Neural cell (in vitro differentiated cells): ENCODE measurements around the gene RBM48. TPM values are rescaled to one million over a fixed set of nuclear protein-coding genes. Genes with fewer than 3 reads are reported as not detected.
A peak's percentile ranks its signal among the peaks of the same experiment; 100 is the strongest.

Source experiments
- H2AFZ ChIP-seq: fragments of 200-600, 300-800 bp; sonication (generic), shearing (Covaris generic); 2 replicates; pipeline ENCODE4 v1.6.0; 2014; ENCODE audit warnings: low read depth, mild to moderate bottlenecking, antibody characterized with exemption, low read length, moderate library complexity
- H3F3A ChIP-seq: fragments of 200-600 bp; shearing (Covaris generic); 2 replicates; pipeline ENCODE4 v1.6.1; 2016; ENCODE audit warnings: mild to moderate bottlenecking, moderate library complexity, mixed read lengths, antibody characterized with exemption, low read length; ENCODE audit not compliant: insufficient read depth, poor library complexity, severe bottlenecking
- H3K27ac ChIP-seq: fragments of 200-600, 300-800 bp; sonication (generic), shearing (Covaris generic); 2 replicates; pipeline ENCODE4 v1.5.1; 2014; ENCODE audit warnings: mild to moderate bottlenecking, low read length, moderate library complexity
- H3K27me3 ChIP-seq: fragments of 300-800, 200-600 bp; sonication (generic), shearing (Covaris generic); 2 replicates; pipeline ENCODE4 v1.6.0; 2014; ENCODE audit warnings: mild to moderate bottlenecking, low read depth, low read length, moderate library complexity; ENCODE audit not compliant: insufficient read depth
- H3K36me3 ChIP-seq: fragments of 300-800, 200-600 bp; sonication (generic), shearing (Covaris generic); 2 replicates; pipeline ENCODE4 v1.5.1; 2014; ENCODE audit warnings: mild to moderate bottlenecking, antibody characterized with exemption, low read length, moderate library complexity; ENCODE audit not compliant: insufficient read depth
- H3K4me2 ChIP-seq: fragments of 300-800, 200-600 bp; sonication (generic), shearing (Covaris generic); 2 replicates; pipeline ENCODE4 v1.6.0; 2014; ENCODE audit warnings: mild to moderate bottlenecking, low read length
- H3K4me3 ChIP-seq: fragments of 300-800, 200-600 bp; sonication (generic), shearing (Covaris generic); 2 replicates; pipeline ENCODE4 v1.5.1; 2014; ENCODE audit warnings: mild to moderate bottlenecking, low read length, moderate library complexity
- H3K79me2 ChIP-seq: fragments of 200-600 bp; shearing (Covaris generic); replicated peaks from 2 replicates; pipeline ENCODE4 v1.6.0; 2014; ENCODE audit warnings: mild to moderate bottlenecking, low read length, moderate library complexity; ENCODE audit not compliant: insufficient read depth
- H3K9ac ChIP-seq: fragments of 300-800, 200-600 bp; sonication (generic), shearing (Covaris generic); 2 replicates; pipeline ENCODE4 v1.6.1; 2016; ENCODE audit warnings: mild to moderate bottlenecking, low read length, mixed read lengths
- H3K9me2 ChIP-seq: fragments of 200-600 bp; shearing (Covaris generic); 2 replicates; pipeline ENCODE4 v1.6.1; 2016; ENCODE audit warnings: mild to moderate bottlenecking, low read length, mixed read lengths; ENCODE audit not compliant: insufficient read depth
- H3K9me3 ChIP-seq: fragments of 200-600, 300-800 bp; sonication (generic), shearing (Covaris generic); 2 replicates; pipeline ENCODE4 v1.6.1; 2016; ENCODE audit warnings: mild to moderate bottlenecking, mixed run types, low read length, moderate library complexity, mixed read lengths
- H4K20me1 ChIP-seq: fragments of 200-600 bp; shearing (Covaris generic); 2 replicates; pipeline ENCODE4 v1.6.1; 2016; ENCODE audit warnings: mild to moderate bottlenecking, mixed run types; ENCODE audit not compliant: insufficient read depth
- CTCF ChIP-seq: fragments of 450-650 bp; IDR thresholded peaks from 2 replicates; pipeline ENCODE4 v1.5.1; 2014; ENCODE audit warnings: antibody characterized with exemption, mild to moderate bottlenecking, moderate library complexity; ENCODE audit not compliant: poor library complexity, severe bottlenecking
- EP300 ChIP-seq: fragments of 450-650 bp; conservative IDR thresholded peaks from 2 replicates; pipeline ENCODE4 v1.6.1; 2014; ENCODE audit warnings: antibody characterized with exemption, mild to moderate bottlenecking, moderate library complexity; ENCODE audit not compliant: poor library complexity, severe bottlenecking
- EZH2 ChIP-seq: fragments of 200-600, 300-800 bp; shearing (Covaris generic), sonication (generic); IDR thresholded peaks from 2 replicates; pipeline ENCODE4 v1.6.1; 2014; ENCODE audit warnings: antibody characterized with exemption, low read length, borderline replicate concordance, mild to moderate bottlenecking; ENCODE audit not compliant: insufficient read depth, poor library complexity, severe bottlenecking
- MXI1 ChIP-seq: fragments of 450-650 bp; conservative IDR thresholded peaks from 2 replicates; pipeline ENCODE4 v1.6.1; 2014; ENCODE audit warnings: antibody characterized with exemption, mild to moderate bottlenecking; ENCODE audit not compliant: poor library complexity, severe bottlenecking
- POLR2AphosphoS5 ChIP-seq: IDR thresholded peaks from 2 replicates; pipeline ENCODE4 v1.6.1; 2012
- RAD21 ChIP-seq: fragments of 450-650 bp; conservative IDR thresholded peaks from 2 replicates; pipeline ENCODE4 v1.6.1; 2014; ENCODE audit warnings: antibody characterized with exemption, mild to moderate bottlenecking, moderate library complexity
- REST ChIP-seq: IDR thresholded peaks from 2 replicates; pipeline ENCODE4 v1.6.1; 2012; ENCODE audit warnings: borderline replicate concordance
- SMC3 ChIP-seq: fragments of 450-650 bp; conservative IDR thresholded peaks from 2 replicates; pipeline ENCODE4 v1.6.1; 2014; ENCODE audit warnings: antibody characterized with exemption, mild to moderate bottlenecking, moderate library complexity; ENCODE audit not compliant: poor library complexity
- TAF1 ChIP-seq: IDR thresholded peaks from 2 replicates; pipeline ENCODE4 v1.6.1; 2012; ENCODE audit warnings: low read depth
- polyA plus RNA-seq: library from polyadenylated mRNA; depleted of rRNA; stranded (reverse); fragments of >200 nt; gene quantifications from 2 replicates; pipeline ENCODE4 v1.2.3, GENCODE V29; 2014

Gene RBM48
- polyA plus RNA-seq, 1 donor from 2014 or later = 26.4 TPM

DNA sequence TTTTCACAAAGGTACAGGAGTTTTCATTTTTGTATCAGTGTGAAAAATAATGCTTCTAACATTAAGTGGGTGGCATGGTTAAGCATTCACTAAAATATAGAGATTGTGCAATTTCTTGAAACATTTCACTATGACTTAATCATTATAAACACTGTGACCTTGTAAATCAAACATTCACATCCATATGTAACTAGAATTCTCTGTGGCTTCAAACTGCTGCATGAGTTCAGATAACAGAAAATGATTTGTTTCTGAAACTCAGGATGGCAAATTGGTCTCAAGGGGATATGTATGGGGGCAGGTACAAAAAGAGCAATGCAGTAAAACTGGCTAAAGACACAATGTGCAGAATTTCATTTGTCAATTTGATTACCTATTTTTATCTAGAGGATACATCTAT is 57.8 kb downstream of the RBM48 start (continued):
- TF ChIP-seq EP300 = no peak

DNA sequence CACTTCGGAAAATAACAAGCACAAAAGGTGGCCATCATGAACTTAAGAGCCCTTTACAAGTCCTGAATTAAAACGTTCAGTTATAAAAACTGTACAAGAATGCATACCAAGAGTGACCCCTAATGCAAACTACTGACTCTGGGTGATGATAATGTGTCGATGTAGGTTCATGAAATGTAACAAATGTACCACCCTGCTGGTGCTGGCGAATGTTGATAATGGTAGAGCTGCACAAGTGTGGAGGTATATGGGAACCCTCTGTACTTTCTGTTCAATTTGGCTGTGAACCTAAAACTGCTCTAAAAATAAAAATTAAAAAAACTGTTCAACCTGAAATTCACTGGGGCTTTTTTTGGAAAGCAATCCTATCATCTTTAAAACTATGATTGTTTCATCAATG is 58.2 kb downstream of the RBM48 start:
- Histone ChIP-seq H2AFZ (no peak overlapping the region), H3K36me3 (no peaks in the 10 kb centered on the region), H3K27ac (no peak overlapping the region), H4K20me1 (no peaks in the 10 kb centered on the region), H3K4me2 (no peak overlapping the region), H3K9ac (no peak overlapping the region), H3F3A (no peaks in the 10 kb centered on the region), H3K4me3 (peak overlapping the region; percentile 1), H3K9me2 (no peaks in the 10 kb centered on the region), H3K27me3 (peaks cover 5% of the 10 kb centered on the region), H3K9me3 (no peaks in the 10 kb centered on the region), H3K79me2 (peaks cover 74% of the 10 kb centered on the region)
- TF ChIP-seq RAD21 = no peak
- no peak for TF ChIP-seq SMC3
- no peak for TF ChIP-seq CTCF
- TF ChIP-seq EZH2 = no peak
- TF ChIP-seq MXI1 = no peak
- no peak for TF ChIP-seq POLR2AphosphoS5
- no peak for TF ChIP-seq REST
- no peak for TF ChIP-seq EP300
- no peak for TF ChIP-seq TAF1

Other genes starting within 250 kb of the RBM48 start
- gene GATAD1, start 81.3 kb upstream of the RBM48 start, polyA plus RNA-seq = 28.9 and 31.3 TPM in 2 replicates
- gene ERVW-1, start 50.8 kb upstream of the RBM48 start, polyA plus RNA-seq = not detected in 2 replicates
- gene PEX1, start 275 bp upstream of the RBM48 start, polyA plus RNA-seq = 77.7 and 108 TPM in 2 replicates
- gene FAM133B, start 61.6 kb downstream of the RBM48 start, polyA plus RNA-seq = 50.0 and 56.0 TPM in 2 replicates